HepG2 (cell line): ENCODE measurements around the gene SERPINA9. TPM values are rescaled to one million over a fixed set of nuclear protein-coding genes. Genes with fewer than 3 reads are reported as not detected.

ENCODE experiments used
- ATAC-seq: fragments of 200-7000 bp; cut with Tn5 transposase; 3 replicates; pipeline ENCODE4 v1.9.1; 2020; ENCODE audit warnings: mild to moderate bottlenecking, moderate library complexity
- BruUV-seq: library from RNA; stranded (reverse); fragments of 400-500 nt; replicated peaks from 2 replicates; lab custom pipeline; 2021; lab: Mats Ljungman, UMichigan
- CTCF ChIA-PET: fragments of 300-600 bp; formaldehyde crosslinking; extraction: SDS; loops from one replicate; lab custom pipeline; 2021; ENCODE audit warnings: low total read pairs, inconsistent platforms, low intra/inter-chr PET ratio; lab: Yijun Ruan, JAX
- POLR2A ChIA-PET: fragments of 350-600 bp; sonication (Branson Sonifier 250); formaldehyde crosslinking; loops from one replicate; lab custom pipeline; 2020; ENCODE audit warnings: antibody characterized with exemption, inconsistent platforms; lab: Yijun Ruan, JAX
- DNase-seq: peaks from one replicate; pipeline ENCODE4 v3.0.0-alpha.2; 2015; ENCODE audit warnings: low spot score
- FAIRE-seq: peaks from 3 replicates; lab custom pipeline; 2011; peaks lifted over from hg19 to GRCh38; lab: Jason Lieb, UNC
- H2AFZ ChIP-seq: one replicate; pipeline ENCODE4 v1.6.1; 2011; ENCODE audit warnings: low read length, inconsistent platforms
- H3K27ac ChIP-seq: fragments of 300-600 bp; 3 replicates; pipeline ENCODE4 v1.8.0; 2011; ENCODE audit warnings: mixed run types, mild to moderate bottlenecking, mixed read lengths, low read length, inconsistent platforms; ENCODE audit not compliant: insufficient read depth; ENCODE audit errors: extremely low read length
- H3K27me3 ChIP-seq, 2 experiments: fragments of 200-600 bp in 1 of 2; 2 replicates in 1 of 2; 3 replicates in 1 of 2; pipeline versions ENCODE4 v1.6.0 to v1.8.0; 2011; ENCODE audit warnings: low read length in 2 of 2, mild to moderate bottlenecking in 2 of 2, moderate library complexity in 2 of 2, inconsistent platforms in 1 of 2; ENCODE audit not compliant: insufficient read depth in 2 of 2, control insufficient read depth in 1 of 2
- H3K36me3 ChIP-seq, 2 experiments: fragments of 200-600 bp in 1 of 2; replicated peaks in 1 of 2; 2 replicates in 1 of 2; 3 replicates in 1 of 2; pipeline versions ENCODE4 v1.5.1 to v1.8.0; 2011; ENCODE audit warnings: low read length in 2 of 2, inconsistent platforms in 1 of 2; ENCODE audit not compliant: insufficient read depth in 2 of 2, control insufficient read depth in 1 of 2
- H3K4me1 ChIP-seq: 2 replicates; pipeline ENCODE4 v1.5.1; 2012; ENCODE audit warnings: low read length, inconsistent platforms; ENCODE audit not compliant: insufficient read depth
- H3K4me2 ChIP-seq: 2 replicates; pipeline ENCODE4 v1.6.0; 2011; ENCODE audit warnings: low read depth, low read length, inconsistent platforms
- H3K4me3 ChIP-seq, 3 experiments: fragments of 200-600 bp in 1 of 3; sonication (generic), shearing (Covaris generic) in 1 of 3; replicated peaks in 1 of 3; 2 replicates each; pipeline ENCODE4 v1.5.1; 2011 to 2016; ENCODE audit warnings: low read length in 3 of 3, inconsistent platforms in 2 of 3, low read depth in 2 of 3, mild to moderate bottlenecking in 2 of 3, control low read depth in 1 of 3, mixed read lengths in 1 of 3; ENCODE audit not compliant: insufficient read depth in 1 of 3
- H3K79me2 ChIP-seq: one replicate; pipeline ENCODE4 v1.6.1; 2011; ENCODE audit warnings: low read length, inconsistent platforms; ENCODE audit not compliant: insufficient read depth
- H3K9ac ChIP-seq: 2 replicates; pipeline ENCODE4 v1.6.0; 2011; ENCODE audit warnings: mild to moderate bottlenecking, low read depth, low read length, inconsistent platforms; ENCODE audit not compliant: insufficient read depth
- H3K9me3 ChIP-seq: 2 replicates; pipeline ENCODE4 v1.5.1; 2012; ENCODE audit warnings: mild to moderate bottlenecking, low read length
- H4K20me1 ChIP-seq: 2 replicates; pipeline ENCODE4 v1.6.0; 2011; ENCODE audit warnings: inconsistent platforms, mild to moderate bottlenecking, low read length, moderate library complexity; ENCODE audit not compliant: insufficient read depth
- CHD2 ChIP-seq: IDR thresholded peaks from 2 replicates; pipeline ENCODE4 v1.6.1; 2011; ENCODE audit warnings: low read depth, low read length, improper control_type of control experiment
- DMAP1 ChIP-seq: IDR thresholded peaks from 2 replicates; pipeline ENCODE4 v1.6.1; 2016
- DRAP1 ChIP-seq: IDR thresholded peaks from 2 replicates; pipeline ENCODE4 v1.6.1; 2016; ENCODE audit warnings: missing genetic modification reagents, missing compliant biosample characterization
- HIVEP1 ChIP-seq: sonication (generic); formaldehyde crosslinking; IDR thresholded peaks from 2 replicates; pipeline ENCODE4 v1.4.0; 2020; ENCODE audit warnings: mild to moderate bottlenecking, missing genetic modification reagents
- ISX ChIP-seq: sonication (generic); formaldehyde crosslinking; conservative IDR thresholded peaks from 2 replicates; pipeline ENCODE4 v1.5.0; 2020; ENCODE audit warnings: missing genetic modification reagents
- NFE2 ChIP-seq: sonication (generic); formaldehyde crosslinking; IDR thresholded peaks from 2 replicates; pipeline ENCODE4 v1.4.0; 2020; ENCODE audit warnings: missing genetic modification reagents
- RFX5 ChIP-seq: IDR thresholded peaks from 2 replicates; pipeline ENCODE4 v1.6.1; 2011; ENCODE audit warnings: low read depth, low read length, improper control_type of control experiment
- STAG1 ChIP-seq: sonication (generic); formaldehyde crosslinking; IDR thresholded peaks from 2 replicates; pipeline ENCODE4 v1.4.0; 2020; ENCODE audit warnings: missing genetic modification reagents
- TBP ChIP-seq: sonication (generic); formaldehyde crosslinking; IDR thresholded peaks from 2 replicates; pipeline ENCODE4 v1.5.0; 2020; ENCODE audit warnings: missing genetic modification reagents
- ZC3H13 ChIP-seq: sonication (generic); formaldehyde crosslinking; IDR thresholded peaks from 2 replicates; pipeline ENCODE4 v1.8.1; 2023; ENCODE audit warnings: mild to moderate bottlenecking, missing genetic modification reagents, moderate library complexity
- ZMAT5 ChIP-seq: sonication (generic); formaldehyde crosslinking; IDR thresholded peaks from 2 replicates; pipeline ENCODE4 v1.5.0; 2020; ENCODE audit warnings: mild to moderate bottlenecking, low read depth, missing genetic modification reagents, borderline replicate concordance
- ZNF10 ChIP-seq: sonication (generic); formaldehyde crosslinking; IDR thresholded peaks from 2 replicates; pipeline ENCODE4 v1.4.0; 2020; ENCODE audit warnings: mild to moderate bottlenecking, low read depth, missing genetic modification reagents, borderline replicate concordance
- ZZZ3 ChIP-seq: sonication (generic); formaldehyde crosslinking; IDR thresholded peaks from 2 replicates; pipeline ENCODE4 v1.4.0; 2020; ENCODE audit warnings: missing genetic modification reagents, mild to moderate bottlenecking, borderline replicate concordance
- WGBS: methylation state at CpG from one replicate; pipeline ENCODE4 v1.1.6; 2017; ENCODE audit warnings: low lambda C conversion rate; 5-methylcytosine and 5-hydroxymethylcytosine counted together
- in situ Hi-C: cut with HindIII; loops from 2 replicates; pipeline ENCODE4 v1.10.0; 2017; ENCODE audit warnings: low pct_unique_long_range_greater_than_20kb; ENCODE audit not compliant: extremely low pct_ligation_motif_present
- intact Hi-C: fragments of 100-400 bp; cut with micrococcal nuclease; formaldehyde crosslinking; loops from one replicate; pipeline ENCODE4 v1.10.0; 2022; ENCODE audit not compliant: unreplicated experiment
- polyA plus RNA-seq, 8 experiments: library from polyadenylated mRNA; depleted of rRNA in 3 of 8; stranded (reverse) in 7 of 8; unstranded in 1 of 8; fragments of >200 nt; fragmentation: Illumina TruSeq in 4 of 8; extraction: Trizol in 4 of 8; gene quantifications; 2 replicates each; pipeline versions ENCODE4 v1.2.1 to v1.2.3, GENCODE V29; 2011 to 2016; ENCODE audit warnings: low read depth in 4 of 8, missing spikeins in 1 of 8, mixed read lengths in 1 of 8; ENCODE audit not compliant: insufficient read depth in 1 of 8
- total RNA-seq, 5 experiments: library from RNA; depleted of rRNA; stranded (reverse); fragments of >200 nt; fragmentation: Illumina TruSeq; extraction: Trizol; gene quantifications; 2 replicates each; pipeline ENCODE4 v1.2.3, GENCODE V29; 2016; ENCODE audit warnings: low read depth in 1 of 5
- TF ChIP-seq, protein P1 (sequence below): sonication (generic); formaldehyde crosslinking; IDR thresholded peaks from 2 replicates; pipeline ENCODE4 v1.8.1; 2023; ENCODE audit warnings: mild to moderate bottlenecking, moderate library complexity, missing genetic modification reagents
- TF ChIP-seq, protein P2 (sequence below): IDR thresholded peaks from 2 replicates; pipeline ENCODE4 v1.6.1; 2016; ENCODE audit warnings: missing compliant biosample characterization, missing genetic modification reagents, borderline replicate concordance

The SERPINA9 gene
- total and polyA plus RNA-seq, 2 of the 13 experiments (the other 11 are each of a cell fraction or from before 2014, with no cell fraction given), result 0.21 TPM; not detected in 1

DNA sequence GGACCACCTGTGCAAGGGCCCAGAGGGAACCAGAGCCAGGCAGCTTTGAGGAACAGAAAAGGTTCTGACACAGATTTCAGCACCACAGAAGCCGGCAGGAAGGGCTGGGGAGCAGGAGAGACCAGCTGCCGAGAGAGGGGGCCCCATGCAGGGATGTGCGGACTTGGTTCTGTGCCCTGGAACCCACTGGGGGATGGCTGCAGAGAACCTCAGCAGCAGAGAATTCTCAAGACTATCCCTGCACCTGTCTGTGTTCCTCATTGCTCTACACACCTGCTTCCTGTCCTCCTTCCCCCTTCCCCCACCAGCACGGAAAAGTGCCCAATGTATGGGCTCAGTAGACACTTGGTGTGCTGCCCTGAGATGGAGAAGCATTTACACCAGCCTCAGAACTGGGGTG lies 3.2 kb downstream of the SERPINA9 start:
- H3K27me3 ChIP-seq, result no peaks in the 10 kb centered on the region
- peaks cover 57% of the 10 kb centered on the region for H3K4me1 ChIP-seq
- in situ Hi-C loops (no loop called here), intact Hi-C loops (no loop called here)
- DNase-seq (no peak), ATAC-seq (no peak), FAIRE-seq (no peak)
- H4K20me1 ChIP-seq, result no peaks in the 10 kb centered on the region
- no peak for TF ChIP-seq ZC3H13 (CRISPR knock-in tag)
- TF ChIP-seq, protein P1, sequence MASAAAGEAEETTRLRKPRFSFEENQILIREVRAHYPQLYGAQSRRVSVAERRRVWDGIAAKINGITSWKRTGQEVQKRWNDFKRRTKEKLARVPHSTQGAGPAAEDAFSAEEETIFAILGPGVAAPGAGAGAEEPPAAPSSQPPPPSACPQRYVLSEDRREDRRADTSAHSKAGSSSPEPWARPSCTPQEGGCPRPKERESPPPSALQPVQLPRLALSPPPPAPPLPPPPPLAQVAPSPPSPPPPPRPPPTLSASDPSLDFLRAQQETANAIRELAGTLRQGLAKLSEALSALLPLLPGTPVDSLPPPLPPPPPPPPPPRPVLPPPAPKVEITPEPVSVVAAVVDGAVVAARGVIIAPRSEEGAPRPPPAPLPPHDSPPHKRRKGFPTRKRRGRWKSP (CRISPR knock-in tag), result no peak
- no peak for TF ChIP-seq TBP (CRISPR knock-in tag)
- no peak overlapping the region for H3K4me2 ChIP-seq
- H3K79me2 ChIP-seq, result no peaks in the 10 kb centered on the region
- H2AFZ ChIP-seq, result no peak overlapping the region
- POLR2A ChIA-PET, result no interaction called here
- no peak overlapping the region for H3K4me3 ChIP-seq
- 78% methylated on average over 1 of the region's 4 CpGs for WGBS
- CTCF ChIA-PET, result no interaction called here
- no peaks in the 10 kb centered on the region for H3K36me3 ChIP-seq
- no TSS peak for BruUV-seq
- H3K9ac ChIP-seq, result no peak overlapping the region
- no peak overlapping the region for H3K27ac ChIP-seq
- peaks cover 5% of the 10 kb centered on the region for H3K9me3 ChIP-seq

- intact Hi-C loops, result no loop called here
- FAIRE-seq, result no peak
- ATAC-seq, result no peak
- WGBS, result 96% methylated on average over 2 of the region's 2 CpGs
- Histone ChIP-seq H3K36me3 (no peaks in the 10 kb centered on the region), H3K4me1 (peaks cover 64% of the 10 kb centered on the region), H2AFZ (no peak overlapping the region), H3K4me3 (no peak overlapping the region), H4K20me1 (no peaks in the 10 kb centered on the region), H3K9me3 (no peaks in the 10 kb centered on the region), H3K27me3 (no peaks in the 10 kb centered on the region), H3K27ac (no peak overlapping the region), H3K9ac (no peak overlapping the region), H3K79me2 (no peaks in the 10 kb centered on the region), H3K4me2 (no peak overlapping the region)
- TF ChIP-seq ZNF10 (CRISPR knock-in tag) (no peak), DMAP1 (CRISPR knock-in tag) (no peak), RFX5 (no peak), CHD2 (no peak), HIVEP1 (CRISPR knock-in tag) (no peak), ZMAT5 (no peak), ZZZ3 (CRISPR knock-in tag) (no peak), DRAP1 (no peak), ISX (CRISPR knock-in tag) (no peak), STAG1 (CRISPR knock-in tag) (no peak), NFE2 (CRISPR knock-in tag) (no peak)
- TF ChIP-seq, protein P2, sequence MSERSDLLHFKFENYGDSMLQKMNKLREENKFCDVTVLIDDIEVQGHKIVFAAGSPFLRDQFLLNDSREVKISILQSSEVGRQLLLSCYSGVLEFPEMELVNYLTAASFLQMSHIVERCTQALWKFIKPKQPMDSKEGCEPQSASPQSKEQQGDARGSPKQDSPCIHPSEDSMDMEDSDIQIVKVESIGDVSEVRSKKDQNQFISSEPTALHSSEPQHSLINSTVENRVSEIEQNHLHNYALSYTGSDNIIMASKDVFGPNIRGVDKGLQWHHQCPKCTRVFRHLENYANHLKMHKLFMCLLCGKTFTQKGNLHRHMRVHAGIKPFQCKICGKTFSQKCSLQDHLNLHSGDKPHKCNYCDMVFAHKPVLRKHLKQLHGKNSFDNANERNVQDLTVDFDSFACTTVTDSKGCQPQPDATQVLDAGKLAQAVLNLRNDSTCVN (CRISPR knock-in tag), result no peak
- in situ Hi-C loops, result no loop called here
- no peak for DNase-seq
- POLR2A ChIA-PET, result no interaction called here
- CTCF ChIA-PET, result no interaction called here
- BruUV-seq, result no TSS peak
Observed at GRCh38 chr14:94471045-94471444, 5.0 kb downstream of the SERPINA9 start.
